Muscle of back (tissue), 11 donors: ENCODE data around the gene PRIMPOL. TPM values are rescaled to one million over a fixed set of nuclear protein-coding genes. Genes with fewer than 3 reads are reported as not detected.
A peak's percentile ranks its signal among the peaks of the same experiment; 100 is the strongest.

Source experiments
- DNase-seq, 3 donors: peaks; one replicate each; pipeline versions ENCODE4 v3.0.0 to v3.0.0-alpha.2; 2013
- polyA plus RNA-seq, 10 donors: library from polyadenylated mRNA; unstranded; fragments of 120-200 nt; gene quantifications; one replicate each; pipeline ENCODE4 v1.2.1, GENCODE V29; 2013; ENCODE audit not compliant: insufficient read length in 10 of 10

Gene PRIMPOL
- polyA plus RNA-seq, 10 donors: 19.7 to 46.4 (median 26.8) TPM

GRCh38 chr4:184664445-184665210 lies 15.1 kb downstream of the PRIMPOL start:
- peak in 1 of 3 donors; percentile 10 for DNase-seq

GRCh38 chr4:184666670-184667069 lies 17.1 kb downstream of the PRIMPOL start:
- DNase-seq: no peak

DNA sequence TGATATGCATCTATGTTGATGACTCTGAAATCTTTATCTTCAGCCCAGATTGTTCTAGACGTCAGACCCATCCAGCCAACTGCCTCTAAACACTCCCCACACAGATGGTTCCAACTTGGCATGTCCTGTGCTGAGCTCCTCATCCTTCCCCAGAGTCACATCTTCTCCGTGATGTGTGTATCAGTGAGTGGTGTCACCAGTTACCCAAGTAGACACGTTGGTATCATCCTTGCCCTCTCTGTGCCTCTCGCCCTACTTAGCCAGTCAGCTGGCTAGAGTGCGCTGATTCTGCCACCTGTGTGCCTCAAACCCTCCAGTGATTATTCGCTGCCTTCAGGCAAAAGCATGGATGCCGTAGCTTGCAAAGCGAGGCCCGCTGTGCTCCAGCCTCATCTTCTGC lies 18.6 kb downstream of the PRIMPOL start:
- no peak for DNase-seq

DNA sequence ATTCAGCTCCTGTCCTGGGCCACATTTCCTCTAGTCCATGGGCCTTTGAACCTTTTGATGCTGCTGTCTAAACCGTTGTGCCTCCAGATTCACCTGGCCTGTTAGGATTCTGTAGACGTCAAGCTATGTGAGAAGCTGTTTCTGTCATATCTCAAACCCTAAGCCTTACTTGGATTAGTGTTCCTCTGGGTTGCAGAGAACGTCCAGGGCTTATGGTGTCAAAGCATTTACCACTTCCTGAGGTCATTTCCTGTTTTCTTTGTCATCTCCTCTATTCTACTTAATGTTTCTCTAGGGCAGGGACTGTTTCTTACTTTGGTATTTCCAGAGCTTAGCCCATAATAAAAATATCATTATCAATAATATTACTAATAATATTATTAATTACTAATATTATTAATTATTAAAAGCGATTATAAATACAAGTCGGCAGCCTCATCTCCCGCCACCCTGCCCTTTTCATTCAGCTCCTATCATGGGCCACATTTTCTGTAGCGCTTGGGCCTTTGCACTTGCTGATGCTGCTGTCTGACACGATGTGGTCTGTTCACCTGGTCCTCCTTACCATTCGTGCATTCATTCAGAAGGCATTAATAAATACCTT lies 19.1 kb downstream of the PRIMPOL start:
- no peak for DNase-seq

GRCh38 chr4:184669251-184669650 lies 19.7 kb downstream of the PRIMPOL start:
- peak in 1 of 3 donors; percentile 6 for DNase-seq

DNA sequence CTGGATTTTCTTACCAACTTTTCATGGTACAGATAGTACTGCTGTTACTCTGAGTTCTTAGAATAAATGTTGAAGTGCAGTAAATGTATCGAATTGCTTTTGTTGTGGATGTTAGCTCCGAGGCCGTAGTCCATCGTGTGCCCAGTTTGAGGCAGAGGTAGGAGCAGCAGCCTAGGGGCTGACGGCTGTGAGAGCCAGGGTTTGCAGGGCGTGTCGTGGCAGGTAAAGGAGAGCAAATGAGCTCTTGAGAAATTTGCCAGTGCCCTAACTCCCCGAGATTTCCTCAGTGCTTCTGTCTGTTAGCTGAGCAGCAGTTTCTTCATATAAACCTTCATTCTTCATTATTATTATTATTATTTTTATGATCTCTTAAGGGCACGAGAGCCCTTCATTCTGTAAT lies 21.6 kb downstream of the PRIMPOL start:
- DNase-seq: no peak

GRCh38 chr4:184672741-184673140 lies 23.2 kb downstream of the PRIMPOL start:
- no peak for DNase-seq

GRCh38 chr4:184674011-184674410 lies 24.5 kb downstream of the PRIMPOL start:
- no peak for DNase-seq

GRCh38 chr4:184675018-184675417 lies 25.5 kb downstream of the PRIMPOL start:
- no peak for DNase-seq

DNA sequence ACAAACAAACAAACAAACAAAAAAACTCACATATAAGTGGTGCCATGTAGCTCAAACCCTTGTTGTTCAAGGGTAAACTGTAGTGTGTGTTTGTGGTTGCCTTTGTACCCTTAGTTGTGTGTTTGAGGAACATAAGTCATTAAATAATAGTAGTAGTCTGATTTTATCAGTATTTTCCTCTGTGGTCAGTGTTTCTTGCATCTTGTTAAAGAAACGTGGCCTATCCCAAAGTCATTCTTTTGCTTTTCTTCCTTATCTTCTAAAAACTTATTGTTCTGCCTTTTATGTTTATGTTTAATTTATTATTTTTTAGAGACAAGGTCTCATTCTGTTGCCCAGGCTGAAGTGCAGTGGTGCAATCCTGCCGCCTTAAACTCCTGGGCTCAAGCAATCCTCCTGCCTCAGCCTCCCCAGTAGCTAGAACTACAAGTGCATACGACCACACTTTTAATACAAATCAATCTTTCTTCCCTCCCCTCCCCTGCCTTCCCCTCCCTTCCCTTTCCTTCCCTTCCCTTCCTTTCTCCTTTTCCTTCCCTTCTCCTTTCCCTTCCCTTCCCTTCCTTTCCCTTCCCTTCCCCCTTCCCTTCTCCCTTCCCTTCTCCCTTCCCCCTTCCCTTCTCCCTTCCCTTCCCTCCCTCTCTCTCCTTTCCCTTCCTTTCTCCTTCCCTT lies 26.4 kb downstream of the PRIMPOL start:
- no peak for DNase-seq

DNA sequence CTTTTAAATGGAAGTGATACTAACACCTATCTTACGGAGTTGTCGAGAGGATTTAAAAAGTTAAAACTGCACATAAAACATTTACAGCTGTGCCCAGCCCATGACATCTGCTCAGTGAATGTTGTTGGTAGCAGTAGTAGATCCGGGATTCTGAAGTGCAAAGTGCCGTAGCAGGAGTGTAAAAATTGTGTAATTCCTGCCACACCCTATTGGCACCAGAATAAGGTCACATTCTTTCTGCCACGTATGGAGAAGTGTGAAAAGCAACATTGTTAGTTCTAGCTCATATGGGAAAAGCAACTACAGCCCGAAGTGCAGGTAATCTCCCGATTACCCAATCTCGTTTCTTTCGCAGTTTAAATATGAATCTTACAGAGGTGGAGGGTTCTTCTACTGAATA lies 31.2 kb downstream of the PRIMPOL start:
- DNase-seq: no peak

GRCh38 chr4:184681916-184682315 lies 32.4 kb downstream of the PRIMPOL start:
- no peak for DNase-seq

DNA sequence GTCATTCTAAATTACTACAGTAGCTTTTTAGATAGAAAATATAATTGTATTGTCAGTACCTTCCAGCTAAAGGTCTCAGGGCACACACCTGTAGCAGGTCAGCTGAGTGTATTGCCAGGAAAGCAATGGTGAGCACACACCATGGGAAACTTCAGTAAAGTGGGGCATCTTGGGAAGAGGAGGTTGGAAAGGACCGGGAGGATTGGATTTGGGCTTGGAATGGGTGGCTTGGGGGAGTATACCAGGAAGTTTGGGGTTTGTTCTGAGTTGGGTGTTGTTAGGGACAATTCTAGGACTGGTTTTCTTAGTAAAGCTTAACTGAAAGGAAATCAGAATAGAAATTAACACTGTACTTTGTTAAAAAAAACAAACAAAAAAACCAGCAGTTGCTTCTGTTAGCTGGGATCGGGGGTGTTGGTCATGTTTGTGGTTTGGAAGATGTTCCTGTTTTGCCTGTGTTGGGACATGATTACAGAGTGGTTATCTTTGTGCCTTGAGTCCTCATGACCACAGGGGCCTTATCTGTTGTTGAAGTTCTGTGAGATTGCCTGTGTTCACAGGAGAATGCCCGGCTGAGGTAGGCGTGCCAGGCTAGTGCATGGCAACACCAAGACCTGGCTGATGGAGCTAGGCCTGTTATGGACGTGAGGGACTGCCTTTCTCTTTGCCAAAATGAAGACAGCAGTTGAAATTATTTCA lies 35.1 kb downstream of the PRIMPOL start:
- no peak for DNase-seq

DNA sequence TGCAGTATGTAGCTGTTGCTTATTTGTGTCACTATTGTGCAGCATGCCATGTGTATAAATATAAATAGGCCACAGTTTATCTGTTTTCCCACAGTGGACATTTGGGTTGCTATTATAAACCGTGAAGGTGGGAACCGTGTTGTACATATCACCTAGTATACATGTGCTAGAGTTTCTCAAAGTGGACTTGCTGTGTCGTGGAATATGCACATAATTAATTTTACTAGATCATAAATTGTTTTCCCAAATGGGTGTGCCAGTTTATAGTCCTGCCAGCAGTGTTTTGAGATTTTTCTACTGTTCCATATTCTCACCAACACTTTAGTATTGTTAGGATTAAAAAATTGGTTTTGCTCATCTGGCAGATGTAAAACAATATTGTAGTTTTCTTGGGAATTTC lies 38.5 kb downstream of the PRIMPOL start:
- no peak for DNase-seq

- peak in 2 of 3 donors; percentile 8 to 52 for DNase-seq
These were observed 38.9 kb downstream of the PRIMPOL start for GRCh38 chr4:184688447-184688846.

GRCh38 chr4:184689681-184690080 lies 40.1 kb downstream of the PRIMPOL start:
- DNase-seq: no peak

DNA sequence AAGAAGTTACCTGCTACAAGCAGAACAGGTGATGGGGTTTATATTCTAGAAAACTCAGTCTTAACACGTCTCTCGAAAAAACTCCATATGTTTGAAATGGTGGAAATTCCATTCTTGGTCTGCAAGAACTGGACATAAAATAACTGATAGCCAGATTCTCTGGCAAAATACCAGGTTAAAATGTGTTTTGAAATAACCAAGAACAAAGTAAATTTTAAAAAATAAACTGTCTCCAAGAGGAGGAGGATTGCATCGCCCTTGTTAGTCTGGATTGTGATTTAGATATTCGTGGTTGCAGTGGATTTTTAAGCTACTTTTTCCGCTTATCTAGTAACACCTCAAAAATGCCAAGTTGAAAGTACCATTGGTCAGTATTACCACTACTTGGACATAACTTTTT lies 43.5 kb downstream of the PRIMPOL start:
- DNase-seq: no peak

DNA sequence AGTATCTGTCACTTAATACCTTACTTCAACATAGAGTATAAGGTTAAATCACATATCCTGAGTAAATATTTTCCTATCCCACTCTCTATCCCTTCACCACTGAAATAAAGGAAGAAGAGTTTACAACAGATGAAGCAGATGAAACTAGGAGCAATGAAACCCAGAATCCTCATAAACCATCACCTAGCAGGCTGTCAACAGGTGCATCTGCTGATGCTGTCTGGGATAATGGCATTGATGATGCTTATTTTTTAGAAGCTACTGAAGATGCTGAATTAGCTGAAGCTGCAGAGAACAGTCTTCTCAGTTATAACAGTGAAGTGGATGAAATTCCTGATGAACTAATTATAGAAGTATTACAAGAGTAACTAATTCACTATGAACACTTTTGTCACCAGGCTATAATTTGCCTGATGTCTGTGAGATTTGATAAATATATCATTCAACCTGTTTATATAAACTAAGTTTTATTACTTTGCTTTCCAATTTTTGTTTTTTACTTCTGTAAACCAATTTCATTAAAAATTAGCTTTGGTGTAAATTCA lies 44.9 kb downstream of the PRIMPOL start:
- no peak for DNase-seq

DNA sequence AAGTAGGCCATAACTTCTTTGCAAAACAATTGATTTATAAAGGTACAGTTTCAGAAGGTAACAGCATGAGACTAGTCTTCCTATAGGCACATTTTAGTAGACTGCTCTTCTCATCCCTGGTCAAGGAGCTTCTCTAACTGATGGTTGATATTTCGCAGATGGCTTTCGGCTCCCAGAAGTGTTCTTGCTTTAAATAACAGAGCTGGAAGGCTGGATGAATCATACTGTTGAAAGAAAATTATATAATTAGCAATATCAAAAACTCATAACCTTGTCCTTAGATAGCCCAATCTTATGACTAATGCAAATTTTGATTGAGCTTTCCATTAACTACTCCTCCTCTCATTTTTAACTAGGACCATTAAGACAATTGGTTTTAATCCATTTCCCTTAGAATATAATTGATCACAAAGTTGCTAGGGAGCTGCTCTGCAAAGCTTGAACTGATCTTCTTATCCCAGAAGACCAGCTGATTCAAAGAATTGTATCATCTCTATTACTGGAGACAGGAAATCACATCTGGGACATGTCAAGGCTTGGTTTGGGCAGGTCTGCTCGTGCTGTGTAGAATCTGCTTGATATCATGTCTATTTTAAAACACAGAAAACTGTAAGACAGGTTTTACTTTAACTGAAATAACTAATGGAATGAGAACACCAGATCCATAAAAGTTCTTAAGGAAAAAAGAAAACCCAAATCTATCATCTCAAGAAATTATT lies 45.8 kb downstream of the PRIMPOL start:
- DNase-seq: no peak

DNA sequence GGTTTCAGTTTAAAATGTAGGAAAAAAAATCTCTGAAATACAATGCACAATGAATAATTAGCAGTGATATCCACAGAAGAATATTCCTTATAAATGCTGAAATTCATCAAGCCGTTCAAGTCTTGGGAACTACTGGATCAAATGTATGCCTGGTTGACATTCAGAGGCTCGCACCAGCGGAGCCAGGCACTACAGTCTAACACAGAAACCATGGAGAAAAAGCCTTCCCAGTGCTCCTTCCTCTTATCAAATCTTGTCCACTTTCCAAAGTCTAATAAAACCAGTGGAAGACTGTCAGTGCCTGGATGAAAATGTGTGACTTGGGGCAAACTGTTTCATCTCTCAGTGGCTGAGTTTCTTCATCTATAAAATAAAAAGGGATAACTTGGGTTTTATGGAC lies 48.4 kb downstream of the PRIMPOL start:
- no peak for DNase-seq

DNA sequence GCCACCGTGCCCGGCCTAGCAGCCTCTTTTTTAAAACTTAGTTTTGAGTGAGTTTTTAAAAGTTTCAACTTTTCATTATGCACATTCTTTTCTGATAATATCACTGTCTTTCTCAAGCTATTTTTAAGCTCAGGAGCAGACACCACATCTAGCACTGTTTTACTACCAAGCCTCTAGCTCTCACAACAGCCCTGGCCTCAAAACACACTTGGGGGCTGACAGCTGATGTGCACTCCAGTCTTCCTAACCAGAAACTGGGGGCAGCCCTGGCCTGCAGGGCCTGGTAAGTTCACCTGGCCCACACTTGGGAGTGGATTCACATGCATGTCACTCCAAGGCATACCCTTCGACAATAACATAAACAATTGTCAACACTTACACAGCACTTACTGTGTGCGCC lies 50.4 kb downstream of the PRIMPOL start:
- DNase-seq: no peak
